Caco-2 (cell line): Measurements from ENCODE around the gene CNBD2. TPM values are rescaled to one million over a fixed set of nuclear protein-coding genes. Genes with fewer than 3 reads are reported as not detected.

Experiments
- BruUV-seq: library from RNA; stranded (reverse); fragments of 400-500 nt; replicated peaks from 2 replicates; lab custom pipeline; 2021; lab: Mats Ljungman, UMichigan
- CTCF ChIA-PET: fragments of 300-600 bp; sonication (Branson Sonifier 250); formaldehyde crosslinking; loops from one replicate; lab custom pipeline; 2022; ENCODE audit warnings: antibody characterized with exemption; lab: Charles Lee
- POLR2A ChIA-PET: fragments of 300-600 bp; sonication (Branson Sonifier 250); formaldehyde crosslinking; loops from one replicate; lab custom pipeline; 2022; ENCODE audit warnings: antibody characterized with exemption; lab: Charles Lee
- DNase-seq, 2 experiments: peaks; one replicate each; pipeline versions ENCODE4 v3.0.0 to v3.0.0-alpha.2; 2020 to 2022
- H3K27me3 ChIP-seq: replicated peaks from 2 replicates; pipeline ENCODE4 v1.6.0; 2011; ENCODE audit warnings: low read length; ENCODE audit not compliant: control insufficient read depth, insufficient read depth
- H3K36me3 ChIP-seq: 2 replicates; pipeline ENCODE4 v1.5.1; 2011; ENCODE audit warnings: low read length; ENCODE audit not compliant: control insufficient read depth, insufficient read depth
- H3K4me1 ChIP-seq: fragments of 250-450 bp; sonication (Bioruptor Pico); 2 replicates; pipeline ENCODE4 v1.5.1; 2020; ENCODE audit warnings: mild to moderate bottlenecking
- H3K4me3 ChIP-seq: 2 replicates; pipeline ENCODE4 v1.5.1; 2011; ENCODE audit warnings: low read depth, mild to moderate bottlenecking, control low read depth, low read length
- H3K9me3 ChIP-seq: fragments of 250-450 bp; sonication (Bioruptor Pico); 2 replicates; pipeline ENCODE4 v1.5.1; 2020; ENCODE audit warnings: mild to moderate bottlenecking, moderate library complexity
- H3K27ac Mint-ChIP-seq: one replicate; pipeline ENCODE4 v1.8.0; 2022; ENCODE audit warnings: mixed read lengths; ENCODE audit not compliant: unreplicated experiment
- H3K27me3 Mint-ChIP-seq: one replicate; pipeline ENCODE4 v1.8.0; 2022; ENCODE audit warnings: mixed read lengths; ENCODE audit not compliant: insufficient read depth, unreplicated experiment
- H3K36me3 Mint-ChIP-seq: one replicate; pipeline ENCODE4 v1.8.0; 2022; ENCODE audit warnings: mild to moderate bottlenecking, mixed read lengths; ENCODE audit not compliant: insufficient read depth, unreplicated experiment
- H3K4me1 Mint-ChIP-seq: one replicate; pipeline ENCODE4 v1.8.0; 2022; ENCODE audit warnings: low read depth, mixed read lengths; ENCODE audit not compliant: unreplicated experiment
- H3K4me3 Mint-ChIP-seq: one replicate; pipeline ENCODE4 v1.8.0; 2022; ENCODE audit warnings: mild to moderate bottlenecking, moderate library complexity, mixed read lengths; ENCODE audit not compliant: unreplicated experiment
- H3K9me3 Mint-ChIP-seq: one replicate; pipeline ENCODE4 v1.8.0; 2022; ENCODE audit warnings: mixed read lengths; ENCODE audit not compliant: unreplicated experiment
- CTCF ChIP-seq, 2 experiments: fragments of 200-600 bp in 1 of 2; IDR thresholded peaks; 1 replicate in 1 of 2; 2 replicates in 1 of 2; pipeline versions ENCODE4 v1.5.1 to v1.8.0; 2011 to 2022; ENCODE audit warnings: antibody characterized with exemption in 1 of 2, control low read depth in 1 of 2, inconsistent platforms in 1 of 2, low read depth in 1 of 2, low read length in 1 of 2, mild to moderate bottlenecking in 1 of 2, moderate library complexity in 1 of 2; ENCODE audit not compliant: insufficient read depth in 1 of 2, severe bottlenecking in 1 of 2, unreplicated experiment in 1 of 2
- intact Hi-C: fragments of 100-400 bp; cut with micrococcal nuclease; formaldehyde crosslinking; loops from one replicate; pipeline ENCODE4 v1.10.0; 2022; ENCODE audit not compliant: unreplicated experiment
- total RNA-seq: library from RNA; stranded (reverse); gene quantifications from 2 replicates; pipeline ENCODE4 v1.2.3, GENCODE V29; 2022

The CNBD2 gene
- total RNA-seq, 1 experiment from 2014 or later: 9.1 TPM

- no peaks in the 10 kb centered on the region for H3K27me3 Mint-ChIP-seq
- no peaks in the 10 kb centered on the region for H3K9me3 Mint-ChIP-seq
- DNase-seq: no peak
- Histone ChIP-seq H3K4me3 (peak overlapping the region; percentile 54), H3K36me3 (no peaks in the 10 kb centered on the region), H3K9me3 (peaks cover 5% of the 10 kb centered on the region; the same call in 1 of the 2 replicates), H3K27me3 (no peaks in the 10 kb centered on the region), H3K4me1 (peaks cover 27% of the 10 kb centered on the region)
- peaks cover 10% of the 10 kb centered on the region for H3K4me1 Mint-ChIP-seq
- H3K36me3 Mint-ChIP-seq: peaks cover 12% of the 10 kb centered on the region
- POLR2A ChIA-PET: interaction anchor here (0.6 to 1.4 kb wide), 9 partner anchors 7 to 322 kb away, joined by 3 to 11 read pairs (median 4); partner anchors contain the start of genes RBM39 and SCAND1
- H3K27ac Mint-ChIP-seq: peak overlapping the region; percentile 75
- peak overlapping the region; percentile 81 for H3K4me3 Mint-ChIP-seq
- BruUV-seq: no TSS peak
- no peak for TF ChIP-seq CTCF (IDR thresholded peaks at IDR 0.05; ENCODE audit: insufficient read depth in 1 of 2, low read depth in 1 of 2, low read length in 1 of 2, severe bottlenecking in 1 of 2, unreplicated experiment in 1 of 2)
- CTCF ChIA-PET: interaction anchor here (0.6 to 2.4 kb wide), 18 partner anchors 8 to 885 kb away, joined by 3 to 20 read pairs (median 4); no protein-coding TSS in a partner anchor
- intact Hi-C loops: loop anchor here (1.0 to 10.0 kb wide), 5 partner anchors 19 to 381 kb away; no protein-coding TSS in a partner anchor
Observed at GRCh38 chr20:36063916-36064657, 95.7 kb downstream of the CNBD2 start.

- no peaks in the 10 kb centered on the region for H3K27me3 Mint-ChIP-seq
- intact Hi-C loops: loop anchor here (1.0 to 10.0 kb wide), 5 partner anchors 18 to 380 kb away; no protein-coding TSS in a partner anchor
- TSS peak; percentile 59 for BruUV-seq
- Histone ChIP-seq H3K4me3 (peak overlapping the region; percentile 54), H3K27me3 (no peaks in the 10 kb centered on the region), H3K9me3 (peaks cover 5% of the 10 kb centered on the region; the same call in 1 of the 2 replicates), H3K36me3 (no peaks in the 10 kb centered on the region), H3K4me1 (peaks cover 28% of the 10 kb centered on the region)
- H3K4me3 Mint-ChIP-seq: peak overlapping the region; percentile 81
- ChIA-PET POLR2A (interaction anchor here (0.5 to 1.4 kb wide), 12 partner anchors 8 to 323 kb away, joined by 3 to 11 read pairs (median 4); partner anchors contain the start of genes RBM39 and SCAND1), CTCF (interaction anchor here (0.6 to 2.4 kb wide), 17 partner anchors 9 to 1420 kb away, joined by 3 to 20 read pairs (median 3); no protein-coding TSS in a partner anchor)
- peak overlapping the region; percentile 75 for H3K27ac Mint-ChIP-seq
- peak; percentile 97 to 100 for DNase-seq
- peak in 1 of 2 experiments; percentile 13 for TF ChIP-seq CTCF (IDR thresholded peaks at IDR 0.05; ENCODE audit: insufficient read depth in 1 of 2, low read depth in 1 of 2, low read length in 1 of 2, severe bottlenecking in 1 of 2, unreplicated experiment in 1 of 2)
- H3K4me1 Mint-ChIP-seq: peaks cover 10% of the 10 kb centered on the region
- no peaks in the 10 kb centered on the region for H3K9me3 Mint-ChIP-seq
- peaks cover 12% of the 10 kb centered on the region for H3K36me3 Mint-ChIP-seq
Observed at GRCh38 chr20:36064658-36065426, 96.5 kb downstream of the CNBD2 start.
